CD4-positive, CD25-positive, alpha-beta regulatory T cell (primary cell): Measurements from ENCODE around the gene AEN. TPM values are rescaled to one million over a fixed set of nuclear protein-coding genes. Genes with fewer than 3 reads are reported as not detected.
"Not testable (repeated sequence)": the region's sequence is repeated elsewhere in the genome, so short reads cannot be mapped to it uniquely, and the experiment has no call there.

ENCODE experiments used
- ATAC-seq, 2 donors: fragments of 150-1000 bp; cut with Tn5 transposase; one replicate each; pipeline ENCODE4 v1.10.0; 2021; ENCODE audit warnings: low read depth in 2 of 2, moderate number of reproducible peaks in 2 of 2, moderate library complexity in 1 of 2
- DNase-seq, 3 donors: peaks; one replicate each; pipeline versions ENCODE4 v3.0.0 to v3.0.0-alpha.2; 2012 to 2022; ENCODE audit warnings: mixed read lengths in 1 of 3
- H3K27ac ChIP-seq: one replicate; pipeline ENCODE4 v1.7.0; 2013; ENCODE audit warnings: mild to moderate bottlenecking, low read length; ENCODE audit not compliant: insufficient read depth, poor library complexity, severe bottlenecking
- H3K27me3 ChIP-seq: one replicate; pipeline ENCODE4 v1.7.0; 2013; ENCODE audit warnings: low read length; ENCODE audit not compliant: control insufficient read depth, insufficient read depth
- H3K36me3 ChIP-seq: one replicate; pipeline ENCODE4 v1.7.0; 2013; ENCODE audit warnings: mild to moderate bottlenecking, low read length, moderate library complexity; ENCODE audit not compliant: control insufficient read depth, insufficient read depth
- H3K4me1 ChIP-seq: 2 replicates; pipeline ENCODE4 v1.7.0; 2013; ENCODE audit warnings: mild to moderate bottlenecking, low read length; ENCODE audit not compliant: insufficient read depth, control insufficient read depth, poor library complexity, severe bottlenecking
- H3K4me3 ChIP-seq: one replicate; pipeline ENCODE4 v1.7.0; 2013; ENCODE audit warnings: low read depth, mild to moderate bottlenecking, low read length, moderate library complexity
- H3K9me3 ChIP-seq, 2 experiments: 1 replicate in 1 of 2; 2 replicates in 1 of 2; pipeline ENCODE4 v1.7.0; 2013; ENCODE audit warnings: low read length in 2 of 2, mild to moderate bottlenecking in 1 of 2, moderate library complexity in 1 of 2; ENCODE audit not compliant: control insufficient read depth in 2 of 2
- H3K27ac Mint-ChIP-seq, 3 donors: one replicate each; pipeline ENCODE4 v1.8.0; 2020 to 2022; ENCODE audit warnings: mild to moderate bottlenecking in 3 of 3, mixed read lengths in 3 of 3, moderate library complexity in 2 of 3
- H3K27me3 Mint-ChIP-seq: one replicate; pipeline ENCODE4 v1.8.0; 2022; ENCODE audit warnings: mild to moderate bottlenecking, mixed read lengths
- H3K36me3 Mint-ChIP-seq: one replicate; pipeline ENCODE4 v1.8.0; 2020; ENCODE audit warnings: mixed read lengths
- H3K4me1 Mint-ChIP-seq, 4 donors: one replicate each; pipeline ENCODE4 v1.8.0; 2020 to 2022; ENCODE audit warnings: mixed read lengths in 4 of 4, mild to moderate bottlenecking in 1 of 4
- H3K4me3 Mint-ChIP-seq, 4 donors: one replicate each; pipeline ENCODE4 v1.8.0; 2020 to 2022; ENCODE audit warnings: mild to moderate bottlenecking in 4 of 4, mixed read lengths in 4 of 4, moderate library complexity in 3 of 4
- H3K9me3 Mint-ChIP-seq, 7 donors: one replicate each; pipeline ENCODE4 v1.8.0; 2020 to 2022; ENCODE audit warnings: mixed read lengths in 7 of 7, mild to moderate bottlenecking in 3 of 7, moderate library complexity in 2 of 7
- polyA plus RNA-seq, 4 donors: library from polyadenylated mRNA; unstranded; fragments of 300-500 nt; fragmentation: Illumina TruSeq; gene quantifications; one replicate each; pipeline ENCODE4 v1.2.3, GENCODE V29; 2021
- total RNA-seq: library from RNA; stranded (reverse); gene quantifications from one replicate; pipeline ENCODE4 v1.2.3, GENCODE V29; 2022

The AEN gene
- total and polyA plus RNA-seq, 5 donors from 2014 or later, result 28.7 to 52.4 (median 36.1) TPM

DNA sequence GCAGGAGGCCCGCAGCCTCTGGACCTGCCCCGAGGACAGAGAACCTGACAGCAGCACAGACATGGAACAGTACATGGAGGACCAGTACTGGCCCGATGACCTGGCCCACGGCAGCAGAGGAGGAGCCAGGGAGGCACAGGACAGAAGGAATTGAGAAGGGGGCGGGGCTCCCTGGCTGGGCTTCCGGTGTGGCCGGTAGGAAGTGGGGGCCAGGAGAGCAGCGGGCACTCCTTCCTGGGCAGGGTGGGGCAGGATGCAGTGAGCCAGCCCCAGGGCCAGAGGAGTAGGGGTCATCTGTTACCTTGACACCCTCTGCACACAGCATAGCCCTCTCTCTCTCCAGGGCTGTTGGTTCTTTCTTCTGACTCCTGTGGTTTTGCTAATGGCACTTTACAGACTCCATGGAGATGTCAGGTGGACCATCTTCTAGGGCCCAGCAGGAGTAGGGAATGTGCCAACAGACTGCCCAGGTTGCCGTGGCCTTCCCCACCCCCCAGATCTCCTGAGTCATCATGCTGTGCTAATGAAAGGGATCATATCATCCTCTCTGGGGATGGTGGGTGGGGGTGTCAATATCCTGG lies 9.1 kb downstream of the AEN start:
- peak overlapping the region; percentile 76 to 90 (median 78) for H3K4me3 Mint-ChIP-seq
- peak overlapping the region; percentile 87 for H3K27ac ChIP-seq

DNA sequence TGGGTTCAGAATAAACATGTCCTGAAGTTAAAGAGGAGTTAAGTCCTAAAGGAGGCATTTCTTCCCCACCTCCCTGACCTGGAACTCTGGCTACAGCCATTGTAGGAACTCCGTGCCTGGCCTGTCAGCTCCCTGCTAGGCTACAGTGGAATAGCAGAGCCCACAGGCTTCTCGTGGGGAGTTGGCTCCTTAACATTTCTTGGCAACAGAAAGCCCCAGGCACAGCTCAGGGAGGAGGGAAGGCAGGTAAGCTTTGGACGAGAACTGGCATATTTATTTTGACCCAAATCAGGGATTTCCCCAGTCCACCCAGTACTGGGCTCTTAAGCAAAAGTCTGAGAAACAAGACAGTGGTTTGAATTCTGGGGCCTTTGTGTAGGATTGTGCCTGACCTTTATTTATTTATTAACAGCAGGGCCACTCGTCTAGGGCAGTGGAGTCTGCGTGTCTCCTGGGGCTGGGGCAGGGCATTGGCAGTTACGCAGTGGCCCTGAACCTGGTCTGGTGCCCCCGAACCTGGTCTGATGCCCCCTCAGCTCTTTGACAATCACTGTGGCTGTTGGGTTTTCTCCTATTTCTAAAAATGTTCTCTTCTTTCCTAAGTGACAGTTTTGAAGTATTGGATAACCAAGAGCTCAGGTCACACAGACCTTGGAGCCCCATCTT lies 9.8 kb downstream of the AEN start:
- Histone ChIP-seq H3K36me3 (peaks cover 32% of the 10 kb centered on the region), H3K27me3 (no peaks in the 10 kb centered on the region), H3K27ac (peak overlapping the region; percentile 87), H3K4me1 (peaks cover 91% of the 10 kb centered on the region), H3K4me3 (peak overlapping the region; percentile 40), H3K9me3 (no peaks in the 10 kb centered on the region)
- Mint-ChIP-seq H3K4me3 (peak overlapping the region in 3 of 4 donors; percentile 51 to 79 (median 77)), H3K27ac (peak overlapping the region; percentile 97 to 100 (median 99)), H3K4me1 (peaks cover 23 to 97% (median 51%) of the 10 kb centered on the region in 4 donors), H3K36me3 (peaks cover 40% of the 10 kb centered on the region), H3K9me3 (peaks cover 0 to 2% (median 0%) of the 10 kb centered on the region in 7 donors), H3K27me3 (peaks cover under 1% of the 10 kb centered on the region)
- DNase-seq (no peak), ATAC-seq (no peak)

More for the DNA sequence above, 9.1 kb downstream of the AEN start:
- Histone ChIP-seq H3K4me1 (peaks cover 91% of the 10 kb centered on the region), H3K27me3 (no peaks in the 10 kb centered on the region), H3K36me3 (peaks cover 32% of the 10 kb centered on the region), H3K9me3 (no peaks in the 10 kb centered on the region), H3K4me3 (peak overlapping the region; percentile 40)
- Mint-ChIP-seq H3K9me3 (peaks cover 0 to 2% (median 0%) of the 10 kb centered on the region in 7 donors), H3K27ac (peak overlapping the region; percentile 97 to 100 (median 99)), H3K36me3 (peaks cover 40% of the 10 kb centered on the region), H3K27me3 (no peaks in the 10 kb centered on the region), H3K4me1 (peaks cover 18 to 96% (median 51%) of the 10 kb centered on the region in 4 donors)
- DNase-seq (peak in 1 of 3 donors; percentile 73), ATAC-seq (no peak)

DNA sequence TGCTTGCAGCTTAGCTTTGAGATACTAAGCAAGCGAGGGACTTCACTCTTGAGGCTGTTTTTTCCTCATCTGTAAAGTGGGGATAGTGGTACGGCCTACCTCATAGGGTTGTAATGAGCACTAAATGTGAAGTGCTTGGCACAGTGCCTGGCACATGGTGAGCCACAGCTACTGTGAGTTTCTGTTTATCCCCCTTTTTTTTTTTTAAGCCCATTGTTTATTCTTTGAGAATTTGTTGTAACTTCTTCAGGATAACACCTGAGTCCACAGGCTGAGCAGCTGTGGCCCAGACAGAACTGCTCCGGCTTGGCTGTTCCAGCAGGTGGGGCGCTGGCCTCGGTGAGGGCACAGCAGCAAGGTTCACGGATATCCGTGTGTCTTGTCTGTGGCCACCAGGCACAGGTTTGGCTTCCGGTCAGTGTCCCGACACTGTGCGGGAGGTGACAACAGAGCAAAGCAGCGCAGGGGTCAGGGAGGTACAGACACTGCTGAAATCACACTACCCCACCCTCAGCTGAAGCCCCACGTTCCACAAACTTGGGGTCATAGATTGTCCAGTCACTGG lies 10.4 kb downstream of the AEN start:
- peaks cover 91% of the 10 kb centered on the region for H3K4me1 ChIP-seq
- H3K4me3 ChIP-seq, result no peak overlapping the region
- peak overlapping the region in 3 of 4 donors; percentile 48 to 77 (median 51) for H3K4me3 Mint-ChIP-seq
- peaks cover 28 to 97% (median 56%) of the 10 kb centered on the region in 4 donors for H3K4me1 Mint-ChIP-seq
- peak overlapping the region; percentile 97 to 100 (median 99) for H3K27ac Mint-ChIP-seq
- ATAC-seq, result no peak
- H3K27me3 Mint-ChIP-seq, result peaks cover 5% of the 10 kb centered on the region
- no peaks in the 10 kb centered on the region for H3K27me3 ChIP-seq
- DNase-seq, result no peak
- H3K27ac ChIP-seq, result peak overlapping the region; percentile 87
- no peaks in the 10 kb centered on the region for H3K9me3 ChIP-seq
- peaks cover 0 to 2% (median 0%) of the 10 kb centered on the region in 7 donors for H3K9me3 Mint-ChIP-seq
- peaks cover 45% of the 10 kb centered on the region for H3K36me3 Mint-ChIP-seq
- peaks cover 27% of the 10 kb centered on the region for H3K36me3 ChIP-seq

DNA sequence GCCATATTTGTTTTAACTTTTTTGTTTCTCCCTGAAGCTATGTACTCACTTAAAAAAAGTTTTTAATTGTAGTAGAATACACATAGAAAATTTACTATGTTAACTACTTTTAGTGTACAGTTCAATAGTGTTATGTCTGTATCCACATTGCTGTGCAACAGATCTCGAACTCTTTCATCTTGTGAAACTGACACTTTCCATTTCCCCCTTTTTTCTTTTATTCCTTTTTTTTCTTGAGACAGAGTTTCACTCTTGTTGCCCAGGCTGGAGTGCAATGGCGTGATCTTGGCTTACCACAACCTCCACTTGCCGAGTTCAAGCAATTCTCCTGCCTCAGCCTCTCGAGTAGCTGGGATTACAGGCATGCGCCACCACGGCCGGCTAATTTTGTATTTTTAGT lies 11.7 kb downstream of the AEN start:
- H3K27me3 ChIP-seq, H3K4me3 ChIP-seq, H3K9me3 ChIP-seq, DNase-seq, H3K27me3 Mint-ChIP-seq, H3K9me3 Mint-ChIP-seq, ATAC-seq: not testable (repeated sequence)
- Mint-ChIP-seq H3K36me3 (peaks cover 48% of the 10 kb centered on the region), H3K4me1 (peaks cover 29 to 97% (median 61%) of the 10 kb centered on the region in 4 donors), H3K4me3 (peak overlapping the region in 2 of 4 donors; percentile 33 to 65), H3K27ac (peak overlapping the region; percentile 98 to 100 (median 99))
- Histone ChIP-seq H3K36me3 (peaks cover 27% of the 10 kb centered on the region), H3K4me1 (peaks cover 91% of the 10 kb centered on the region), H3K27ac (peak overlapping the region; percentile 100)

GRCh38 chr15:88634449-88634848 lies 13.3 kb downstream of the AEN start:
- H3K4me3 Mint-ChIP-seq, result peak overlapping the region; percentile 33 to 91 (median 70)
- H3K4me1 Mint-ChIP-seq, result peaks cover 27 to 93% (median 61%) of the 10 kb centered on the region in 4 donors
- DNase-seq (no peak), ATAC-seq (no peak)
- H3K36me3 ChIP-seq, result peaks cover 19% of the 10 kb centered on the region
- H3K4me1 ChIP-seq, result peaks cover 89% of the 10 kb centered on the region
- H3K27me3 Mint-ChIP-seq, result peaks cover 5% of the 10 kb centered on the region
- H3K36me3 Mint-ChIP-seq, result peaks cover 49% of the 10 kb centered on the region
- peak overlapping the region; percentile 100 for H3K27ac ChIP-seq
- no peaks in the 10 kb centered on the region for H3K27me3 ChIP-seq
- peak overlapping the region; percentile 97 to 100 (median 99) for H3K27ac Mint-ChIP-seq
- H3K4me3 ChIP-seq, result peak overlapping the region; percentile 83
- peaks cover 0 to 2% (median 0%) of the 10 kb centered on the region in 7 donors for H3K9me3 Mint-ChIP-seq
- H3K9me3 ChIP-seq, result no peaks in the 10 kb centered on the region

GRCh38 chr15:88635318-88635717 lies 14.2 kb downstream of the AEN start:
- peak overlapping the region; percentile 83 for H3K4me3 ChIP-seq
- H3K9me3 Mint-ChIP-seq, result peaks cover 0 to 2% (median 0%) of the 10 kb centered on the region in 7 donors
- H3K4me3 Mint-ChIP-seq, result peak overlapping the region; percentile 90 to 92 (median 91)
- peaks cover 17% of the 10 kb centered on the region for H3K36me3 ChIP-seq
- H3K27ac ChIP-seq, result peak overlapping the region; percentile 100
- H3K4me1 Mint-ChIP-seq, result peaks cover 30 to 93% (median 59%) of the 10 kb centered on the region in 4 donors
- no peaks in the 10 kb centered on the region for H3K27me3 ChIP-seq
- peaks cover 48% of the 10 kb centered on the region for H3K36me3 Mint-ChIP-seq
- ATAC-seq (peak; percentile 52 to 54), DNase-seq (peak; percentile 36 to 92 (median 85))
- H3K9me3 ChIP-seq, result no peaks in the 10 kb centered on the region
- H3K27ac Mint-ChIP-seq, result peak overlapping the region; percentile 99 to 100 (median 99)
- peaks cover 5% of the 10 kb centered on the region for H3K27me3 Mint-ChIP-seq
- peaks cover 89% of the 10 kb centered on the region for H3K4me1 ChIP-seq

DNA sequence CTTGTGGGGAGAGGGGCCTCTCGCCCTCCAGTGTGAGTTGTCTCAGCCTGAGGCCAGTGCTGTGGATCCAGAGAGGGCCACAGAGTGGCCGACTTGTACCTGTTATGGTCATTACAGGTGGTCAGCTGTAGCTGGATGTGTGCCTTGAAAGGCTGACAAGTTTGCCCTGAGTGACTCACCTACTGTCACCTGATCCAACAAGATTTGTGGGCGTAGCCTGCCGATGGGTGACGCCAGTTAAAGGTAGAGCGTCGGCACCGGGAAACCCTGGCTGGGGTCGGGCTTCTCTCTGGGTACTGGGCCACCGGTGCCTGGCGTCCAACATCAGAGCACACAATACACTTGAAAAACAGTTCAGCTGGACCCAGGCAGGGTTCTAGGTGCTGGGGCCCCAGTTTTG lies 14.9 kb downstream of the AEN start:
- Mint-ChIP-seq H3K4me3 (peak overlapping the region; percentile 90 to 92 (median 91)), H3K27ac (peak overlapping the region; percentile 99 to 100 (median 99)), H3K9me3 (peaks cover 0 to 2% (median 0%) of the 10 kb centered on the region in 7 donors), H3K36me3 (peaks cover 48% of the 10 kb centered on the region), H3K27me3 (peaks cover 5% of the 10 kb centered on the region), H3K4me1 (peaks cover 32 to 91% (median 56%) of the 10 kb centered on the region in 4 donors)
- H3K9me3 ChIP-seq, result no peaks in the 10 kb centered on the region
- DNase-seq, result peak; percentile 77 to 86 (median 80)
- no peaks in the 10 kb centered on the region for H3K27me3 ChIP-seq
- H3K4me3 ChIP-seq, result peak overlapping the region; percentile 83
- H3K27ac ChIP-seq, result peak overlapping the region; percentile 100
- peaks cover 13% of the 10 kb centered on the region for H3K36me3 ChIP-seq
- H3K4me1 ChIP-seq, result peaks cover 89% of the 10 kb centered on the region
- peak; percentile 24 to 30 for ATAC-seq
